Ovary (tissue), 3 donors: Measurements from ENCODE around the gene BRIX1.

Source experiments
- EP300 ChIP-seq: sonication (generic); formaldehyde crosslinking; IDR thresholded peaks from one replicate; pipeline ENCODE4 v1.6.1; 2017; ENCODE audit warnings: antibody characterized with exemption
- POLR2A ChIP-seq: fragments of 450-650 bp; IDR thresholded peaks from one replicate; pipeline ENCODE4 v1.6.1; 2017; ENCODE audit warnings: antibody characterized with exemption, mild to moderate bottlenecking, moderate library complexity
- TF ChIP-seq, protein P1 (sequence below), 3 donors: fragments of 450-650 bp in 2 of 3; fragments of 200-600 bp in 1 of 3; IDR thresholded peaks; one replicate each; pipeline versions ENCODE4 v1.5.1 to v1.8.0; 2016 to 2022; ENCODE audit warnings: antibody characterized with exemption in 3 of 3, mild to moderate bottlenecking in 1 of 3
- donor health status: DM: no; HTN: no; CAD: no.

DNA sequence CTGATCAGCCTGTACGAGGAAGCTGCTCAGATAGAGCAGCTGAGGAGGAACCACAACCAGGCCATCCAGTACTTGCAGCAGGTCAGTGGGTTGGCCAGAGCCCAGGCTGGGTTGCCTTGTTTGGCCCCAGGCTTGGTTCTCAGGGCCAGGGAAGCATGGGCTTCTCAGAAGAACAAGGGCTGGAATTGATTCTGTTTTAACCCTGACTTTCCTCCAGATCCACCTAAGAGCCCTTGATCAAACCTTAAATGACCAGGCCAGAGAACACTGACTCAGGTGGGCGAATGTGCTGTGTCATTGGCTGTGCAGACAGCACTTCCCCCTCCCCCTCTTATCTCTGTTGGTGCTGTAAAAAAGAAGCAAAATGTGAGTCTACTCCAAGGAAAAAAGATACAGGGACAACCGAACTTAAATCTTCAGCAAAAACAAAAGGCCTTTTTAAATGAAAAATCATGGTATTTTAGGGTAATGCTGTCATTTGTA, 48.5 kb upstream of the BRIX1 start:
- TF ChIP-seq POLR2A (no peak), EP300 (no peak)
- TF ChIP-seq, protein P1, sequence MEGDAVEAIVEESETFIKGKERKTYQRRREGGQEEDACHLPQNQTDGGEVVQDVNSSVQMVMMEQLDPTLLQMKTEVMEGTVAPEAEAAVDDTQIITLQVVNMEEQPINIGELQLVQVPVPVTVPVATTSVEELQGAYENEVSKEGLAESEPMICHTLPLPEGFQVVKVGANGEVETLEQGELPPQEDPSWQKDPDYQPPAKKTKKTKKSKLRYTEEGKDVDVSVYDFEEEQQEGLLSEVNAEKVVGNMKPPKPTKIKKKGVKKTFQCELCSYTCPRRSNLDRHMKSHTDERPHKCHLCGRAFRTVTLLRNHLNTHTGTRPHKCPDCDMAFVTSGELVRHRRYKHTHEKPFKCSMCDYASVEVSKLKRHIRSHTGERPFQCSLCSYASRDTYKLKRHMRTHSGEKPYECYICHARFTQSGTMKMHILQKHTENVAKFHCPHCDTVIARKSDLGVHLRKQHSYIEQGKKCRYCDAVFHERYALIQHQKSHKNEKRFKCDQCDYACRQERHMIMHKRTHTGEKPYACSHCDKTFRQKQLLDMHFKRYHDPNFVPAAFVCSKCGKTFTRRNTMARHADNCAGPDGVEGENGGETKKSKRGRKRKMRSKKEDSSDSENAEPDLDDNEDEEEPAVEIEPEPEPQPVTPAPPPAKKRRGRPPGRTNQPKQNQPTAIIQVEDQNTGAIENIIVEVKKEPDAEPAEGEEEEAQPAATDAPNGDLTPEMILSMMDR (IDR thresholded peaks at IDR 0.05) = no peak
